Omental fat pad (tissue), 4 donors: ENCODE measurements around the gene PEX6. TPM values are rescaled to one million over a fixed set of nuclear protein-coding genes. Genes with fewer than 3 reads are reported as not detected.
"Not testable (repeated sequence)": the region's sequence is repeated elsewhere in the genome, so short reads cannot be mapped to it uniquely, and the experiment has no call there.

Source experiments
- ATAC-seq: fragments of 150-250 bp; one replicate; pipeline ENCODE4 v1.9.1; 2016; ENCODE audit warnings: mild to moderate bottlenecking, moderate library complexity; ENCODE audit not compliant: low FRiP score
- DNase-seq: peaks from one replicate; pipeline ENCODE4 v3.0.0-alpha.2; 2019; ENCODE audit warnings: low spot score
- CTCF ChIP-seq, 3 donors: fragments of 450-650 bp; IDR thresholded peaks; one replicate each; pipeline ENCODE4 v1.5.1; 2016 to 2017; ENCODE audit warnings: antibody characterized with exemption in 3 of 3, mild to moderate bottlenecking in 3 of 3, moderate library complexity in 2 of 3
- total RNA-seq, 4 donors: library from RNA; depleted of rRNA; stranded (reverse); fragments of >200 nt; gene quantifications; one replicate each; pipeline ENCODE4 v1.1.0, GENCODE V29; 2016

Gene PEX6
- total RNA-seq, 4 donors from 2014 or later = 5.0 to 22.1 (median 12.8) TPM

GRCh38 chr6:42962096-42962495 is 16.9 kb downstream of the PEX6 start:
- TF ChIP-seq CTCF (IDR thresholded peaks at IDR 0.05) = no peak

GRCh38 chr6:42961020-42961470 is 17.9 kb downstream of the PEX6 start:
- no peak for TF ChIP-seq CTCF (IDR thresholded peaks at IDR 0.05)
- peak; percentile 6 for ATAC-seq

More at GRCh38 chr6:42962096-42962495, 16.9 kb downstream of the PEX6 start:
- DNase-seq = no peak
- no peak for ATAC-seq

GRCh38 chr6:42960243-42961019 is 18.6 kb downstream of the PEX6 start, which contains the start of gene GNMT:
Gene GNMT (plus strand): TSS chr6:42960754. CDS start chr6:42960768, 14 bp downstream.
- no peak for TF ChIP-seq CTCF (IDR thresholded peaks at IDR 0.05)
- DNase-seq = no peak
- ATAC-seq = peak; percentile 89

More at GRCh38 chr6:42961020-42961470, 17.9 kb downstream of the PEX6 start:
- DNase-seq = no peak

- TF ChIP-seq CTCF (IDR thresholded peaks at IDR 0.05) = no peak
- ATAC-seq (no peak), DNase-seq (no peak)
These were observed 19.1 kb downstream of the PEX6 start for GRCh38 chr6:42959917-42960242.

- no peak for TF ChIP-seq CTCF (IDR thresholded peaks at IDR 0.05)
- ATAC-seq (no peak), DNase-seq (no peak)
These were observed 20.9 kb downstream of the PEX6 start for GRCh38 chr6:42958125-42958524.

- ATAC-seq, DNase-seq: not testable (repeated sequence)
These were observed 24.6 kb downstream of the PEX6 start for GRCh38 chr6:42954405-42954804.

GRCh38 chr6:42952389-42952788 is 26.6 kb downstream of the PEX6 start:
- ATAC-seq (no peak), DNase-seq (no peak)
- TF ChIP-seq CTCF (IDR thresholded peaks at IDR 0.05) = no peak
